ENCODE data around the gene DHCR7. TPM values are rescaled to one million over a fixed set of nuclear protein-coding genes. Genes with fewer than 3 reads are reported as not detected.

The DHCR7 gene
- total RNA-seq, 3 donors from 2014 or later, result 26.5 to 68.6 (median 62.3) TPM

- no peak for TF ChIP-seq CTCF (IDR thresholded peaks at IDR 0.05)
- ATAC-seq (no peak), DNase-seq (no peak)
- Histone ChIP-seq H3K36me3 (ENCODE audit: low read depth) (peaks cover 17% of the 10 kb centered on the region), H3K4me1 (ENCODE audit: low read depth) (no peaks in the 10 kb centered on the region), H3K9me3 (no peaks in the 10 kb centered on the region), H3K4me3 (no peak overlapping the region)
- intact Hi-C loops (cut with DNase I, micrococcal nuclease), result no loop called here
Measured at GRCh38 chr11:71472357-71472885, 24.2 kb upstream of the DHCR7 start.

- Histone ChIP-seq H3K9me3 (no peaks in the 10 kb centered on the region), H3K4me1 (ENCODE audit: low read depth) (no peaks in the 10 kb centered on the region), H3K4me3 (no peak overlapping the region), H3K36me3 (ENCODE audit: low read depth) (peaks cover 17% of the 10 kb centered on the region)
- intact Hi-C loops (cut with DNase I, micrococcal nuclease), result no loop called here
- ATAC-seq (no peak), DNase-seq (no peak)
- no peak for TF ChIP-seq CTCF (IDR thresholded peaks at IDR 0.05)
Measured at GRCh38 chr11:71470946-71471345, 22.8 kb upstream of the DHCR7 start.

- H3K36me3 ChIP-seq (ENCODE audit: low read depth), result no peaks in the 10 kb centered on the region
- DNase-seq (no peak), ATAC-seq (peak; percentile 83)
- no peak for TF ChIP-seq CTCF (IDR thresholded peaks at IDR 0.05)
- intact Hi-C loops (cut with DNase I, micrococcal nuclease), result no loop called here
- H3K4me1 ChIP-seq (ENCODE audit: low read depth), result no peaks in the 10 kb centered on the region
- H3K9me3 ChIP-seq, result no peaks in the 10 kb centered on the region
- no peak overlapping the region for H3K4me3 ChIP-seq
Measured at GRCh38 chr11:71467164-71467563, 19.0 kb upstream of the DHCR7 start.

- intact Hi-C loops (cut with DNase I, micrococcal nuclease), result no loop called here
- DNase-seq, result no peak
Measured at GRCh38 chr11:71466358-71466757, 18.2 kb upstream of the DHCR7 start.

GRCh38 chr11:71465054-71465453 lies 16.9 kb upstream of the DHCR7 start:
- no peaks in the 10 kb centered on the region for H3K36me3 ChIP-seq (ENCODE audit: low read depth)
- no peaks in the 10 kb centered on the region for H3K4me1 ChIP-seq (ENCODE audit: low read depth)
- DNase-seq (no peak), ATAC-seq (no peak)
- intact Hi-C loops (cut with DNase I, micrococcal nuclease), result no loop called here
- TF ChIP-seq CTCF (IDR thresholded peaks at IDR 0.05), result no peak
- H3K4me3 ChIP-seq, result no peak overlapping the region
- no peaks in the 10 kb centered on the region for H3K9me3 ChIP-seq

More at GRCh38 chr11:71466358-71466757, 18.2 kb upstream of the DHCR7 start:
- Histone ChIP-seq H3K4me3 (no peak overlapping the region), H3K4me1 (ENCODE audit: low read depth) (no peaks in the 10 kb centered on the region), H3K36me3 (ENCODE audit: low read depth) (no peaks in the 10 kb centered on the region), H3K9me3 (no peaks in the 10 kb centered on the region)
- no peak for TF ChIP-seq CTCF (IDR thresholded peaks at IDR 0.05)
- ATAC-seq, result no peak

All from mucosa of descending colon (tissue), 3 donors.